Spinal cord (tissue), 10 donors: ENCODE measurements around the gene RGMA. TPM values are rescaled to one million over a fixed set of nuclear protein-coding genes. Genes with fewer than 3 reads are reported as not detected.

Experiments used
- DNase-seq, 6 donors: peaks; one replicate each; pipeline versions ENCODE4 v3.0.0 to v3.0.0-alpha.2; 2013 to 2015; ENCODE audit warnings: low spot score in 6 of 6, low read depth in 4 of 6
- H3K27ac ChIP-seq: one replicate; pipeline ENCODE4 v1.5.1; 2013; ENCODE audit warnings: low read depth, low read length, control low read depth
- H3K27me3 ChIP-seq: one replicate; pipeline ENCODE4 v1.6.1; 2013; ENCODE audit warnings: low read length; ENCODE audit not compliant: control insufficient read depth, insufficient read depth
- H3K36me3 ChIP-seq: one replicate; pipeline ENCODE4 v1.6.1; 2013; ENCODE audit warnings: low read length; ENCODE audit not compliant: control insufficient read depth, insufficient read depth
- H3K4me1 ChIP-seq: one replicate; pipeline ENCODE4 v1.6.1; 2013; ENCODE audit warnings: low read length; ENCODE audit not compliant: control insufficient read depth, insufficient read depth
- H3K4me3 ChIP-seq: one replicate; pipeline ENCODE4 v1.5.1; 2013; ENCODE audit warnings: low read depth, low read length, control low read depth
- H3K9me3 ChIP-seq: one replicate; pipeline ENCODE4 v1.6.1; 2013; ENCODE audit warnings: low read length; ENCODE audit not compliant: control insufficient read depth, insufficient read depth
- WGBS: methylation state at CpG from one replicate; pipeline ENCODE4 v1.1.5; 2013; ENCODE audit warnings: missing lambda C conversion rate; ENCODE audit not compliant: insufficient coverage; 5-methylcytosine and 5-hydroxymethylcytosine counted together
- polyA plus RNA-seq, 2 donors: library from polyadenylated mRNA; unstranded; fragments of 120-200 nt; gene quantifications; one replicate each; pipeline ENCODE4 v1.2.1, GENCODE V29; 2013; ENCODE audit not compliant: insufficient read length in 2 of 2
- total RNA-seq, 2 donors: library from RNA; depleted of rRNA in 1 of 2; stranded (reverse); fragments of 120-200 nt in 1 of 2; fragments of >200 nt in 1 of 2; gene quantifications; one replicate each; pipeline versions ENCODE4 v1.2.3 to v1.2.4, GENCODE V29; 2013 to 2014
- donor health status: healthy.

RGMA gene
- total and polyA plus RNA-seq, 4 donors = 20.7 to 356 (median 185) TPM

- Histone ChIP-seq H3K9me3 (no peaks in the 10 kb centered on the region), H3K36me3 (peaks cover 30% of the 10 kb centered on the region), H3K4me1 (peaks cover 73% of the 10 kb centered on the region), H3K27ac (peak overlapping the region; percentile 93), H3K27me3 (peaks cover 2% of the 10 kb centered on the region), H3K4me3 (peak overlapping the region; percentile 86)
- DNase-seq = peak in 1 of 6 donors; percentile 57
- 11% methylated on average over 20 of the region's 22 CpGs for WGBS
These were observed 17.5 kb downstream of the RGMA start for GRCh38 chr15:93071469-93071936.

GRCh38 chr15:93070551-93071296, 18.3 kb downstream of the RGMA start:
- H3K4me1 ChIP-seq = peaks cover 80% of the 10 kb centered on the region
- peak overlapping the region; percentile 86 for H3K4me3 ChIP-seq
- DNase-seq = no peak
- 22% methylated on average over 2 of the region's 10 CpGs for WGBS
- H3K36me3 ChIP-seq = peaks cover 38% of the 10 kb centered on the region
- H3K27me3 ChIP-seq = peaks cover 2% of the 10 kb centered on the region
- peak overlapping the region; percentile 93 for H3K27ac ChIP-seq
- H3K9me3 ChIP-seq = no peaks in the 10 kb centered on the region

GRCh38 chr15:93070132-93070531, 18.9 kb downstream of the RGMA start:
- no peaks in the 10 kb centered on the region for H3K9me3 ChIP-seq
- 24% methylated on average over 5 of the region's 10 CpGs for WGBS
- peak overlapping the region; percentile 93 for H3K27ac ChIP-seq
- peaks cover 84% of the 10 kb centered on the region for H3K4me1 ChIP-seq
- peaks cover 2% of the 10 kb centered on the region for H3K27me3 ChIP-seq
- peaks cover 44% of the 10 kb centered on the region for H3K36me3 ChIP-seq
- peak in 2 of 6 donors; percentile 70 to 85 for DNase-seq
- peak overlapping the region; percentile 86 for H3K4me3 ChIP-seq

- no peak for DNase-seq
- H3K4me3 ChIP-seq = no peak overlapping the region
- WGBS = 55% methylated on average over 2 of the region's 6 CpGs
- H3K27me3 ChIP-seq = peaks cover 2% of the 10 kb centered on the region
- H3K4me1 ChIP-seq = peaks cover 87% of the 10 kb centered on the region
- H3K36me3 ChIP-seq = peaks cover 52% of the 10 kb centered on the region
- H3K9me3 ChIP-seq = no peaks in the 10 kb centered on the region
- H3K27ac ChIP-seq = peak overlapping the region; percentile 93
These were observed 20.3 kb downstream of the RGMA start for GRCh38 chr15:93068581-93069199.

- DNase-seq = no peak
- Histone ChIP-seq H3K4me1 (peaks cover 90% of the 10 kb centered on the region), H3K9me3 (no peaks in the 10 kb centered on the region), H3K27me3 (peaks cover 2% of the 10 kb centered on the region), H3K4me3 (no peak overlapping the region), H3K27ac (peak overlapping the region; percentile 93), H3K36me3 (peaks cover 49% of the 10 kb centered on the region)
- 53% methylated on average over 4 of the region's 4 CpGs for WGBS
These were observed 21.3 kb downstream of the RGMA start for GRCh38 chr15:93067649-93068085.

GRCh38 chr15:93066834-93067648, 22.0 kb downstream of the RGMA start:
- Histone ChIP-seq H3K4me1 (peaks cover 88% of the 10 kb centered on the region), H3K4me3 (no peak overlapping the region)

GRCh38 chr15:93066224-93066681, 22.8 kb downstream of the RGMA start:
- Histone ChIP-seq H3K4me3 (no peak overlapping the region), H3K27ac (peak overlapping the region; percentile 93), H3K27me3 (no peaks in the 10 kb centered on the region), H3K36me3 (peaks cover 39% of the 10 kb centered on the region), H3K4me1 (peaks cover 85% of the 10 kb centered on the region), H3K9me3 (no peaks in the 10 kb centered on the region)
- peak in 2 of 6 donors; percentile 71 to 77 for DNase-seq
- WGBS = 16% methylated on average over 21 of the region's 38 CpGs

More at GRCh38 chr15:93066834-93067648, 22.0 kb downstream of the RGMA start:
- Histone ChIP-seq H3K9me3 (no peaks in the 10 kb centered on the region), H3K27me3 (peaks cover 2% of the 10 kb centered on the region), H3K27ac (peak overlapping the region; percentile 93), H3K36me3 (peaks cover 44% of the 10 kb centered on the region)
- WGBS = 35% methylated on average over 6 of the region's 7 CpGs
- peak in 1 of 6 donors; percentile 73 for DNase-seq

- H3K9me3 ChIP-seq = no peaks in the 10 kb centered on the region
- WGBS = 53% methylated on average over 17 of the region's 23 CpGs
- H3K27me3 ChIP-seq = no peaks in the 10 kb centered on the region
- H3K4me3 ChIP-seq = no peak overlapping the region
- peaks cover 43% of the 10 kb centered on the region for H3K36me3 ChIP-seq
- peak overlapping the region; percentile 79 for H3K27ac ChIP-seq
- H3K4me1 ChIP-seq = peaks cover 87% of the 10 kb centered on the region
- no peak for DNase-seq
These were observed 23.4 kb downstream of the RGMA start for GRCh38 chr15:93065641-93066045.
